Endothelial cell (in vitro differentiated cells): ENCODE data around the gene SOS2. TPM values are rescaled to one million over a fixed set of nuclear protein-coding genes. Genes with fewer than 3 reads are reported as not detected.

Experiments
- DNase-seq: peaks from one replicate; pipeline ENCODE4 v3.0.0; 2021; ENCODE audit warnings: low spot score
- H3K27ac Mint-ChIP-seq: one replicate; pipeline ENCODE4 v1.8.0; 2021; ENCODE audit warnings: mixed read lengths, inconsistent platforms; ENCODE audit not compliant: unreplicated experiment
- H3K27me3 Mint-ChIP-seq: one replicate; pipeline ENCODE4 v1.8.0; 2021; ENCODE audit warnings: mild to moderate bottlenecking, moderate library complexity, mixed read lengths, inconsistent platforms; ENCODE audit not compliant: unreplicated experiment
- H3K36me3 Mint-ChIP-seq: one replicate; pipeline ENCODE4 v1.8.0; 2021; ENCODE audit warnings: mild to moderate bottlenecking, low read depth, mixed read lengths, inconsistent platforms; ENCODE audit not compliant: unreplicated experiment
- H3K4me1 Mint-ChIP-seq: one replicate; pipeline ENCODE4 v1.8.0; 2021; ENCODE audit warnings: mild to moderate bottlenecking, mixed read lengths, inconsistent platforms; ENCODE audit not compliant: unreplicated experiment
- H3K4me3 Mint-ChIP-seq: one replicate; pipeline ENCODE4 v1.8.0; 2021; ENCODE audit warnings: mild to moderate bottlenecking, mixed read lengths, inconsistent platforms; ENCODE audit not compliant: unreplicated experiment
- H3K9me3 Mint-ChIP-seq: one replicate; pipeline ENCODE4 v1.8.0; 2021; ENCODE audit warnings: mixed read lengths, inconsistent platforms; ENCODE audit not compliant: unreplicated experiment
- total RNA-seq: library from RNA; stranded (reverse); fragmentation: NEBNext Ultra II Directional; extraction: Animal tissue kit (Norgen Biotek cat#: 25700); gene quantifications from one replicate; pipeline ENCODE4 v1.2.1, GENCODE V29; 2021; ENCODE audit not compliant: unreplicated experiment
- TF ChIP-seq, protein P1 (sequence below): fragments of 200-600 bp; sonication (generic); IDR thresholded peaks from one replicate; pipeline ENCODE4 v1.5.0; 2021; ENCODE audit warnings: antibody characterized with exemption; ENCODE audit not compliant: unreplicated experiment

The SOS2 gene
- total RNA-seq, 1 donor from 2014 or later: 27.9 TPM

DNA sequence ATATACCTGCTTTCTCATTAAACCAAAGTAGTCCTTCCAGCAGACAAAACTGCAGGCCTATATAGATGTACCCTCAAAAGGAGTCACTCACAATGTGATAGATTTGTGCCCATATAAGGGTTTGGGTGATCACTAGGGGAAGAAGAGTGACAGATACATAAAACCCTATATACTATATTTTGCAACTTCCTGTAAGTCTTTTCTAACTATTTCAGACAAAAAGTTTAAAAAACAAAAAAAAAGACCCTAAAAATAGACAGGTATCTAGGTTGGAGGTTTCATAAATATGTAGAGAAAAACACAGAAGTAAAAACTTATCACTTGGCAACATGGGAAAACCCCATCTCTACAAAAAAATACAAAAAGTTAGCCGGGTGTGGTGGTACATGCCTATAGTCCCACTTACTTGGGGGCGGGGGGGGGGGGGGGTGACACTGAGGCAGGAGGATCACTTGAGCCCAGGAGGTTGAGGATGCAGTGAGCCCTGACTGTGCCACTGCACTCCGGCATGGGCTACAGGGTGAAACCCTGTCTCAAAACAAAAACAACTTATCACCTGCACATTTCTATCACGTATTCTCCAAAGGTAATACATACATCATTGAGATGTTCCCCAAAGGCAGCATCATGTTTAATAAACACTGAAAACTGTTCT, 117.9 kb downstream of the SOS2 start:
- Mint-ChIP-seq H3K27ac (peak overlapping the region; percentile 8), H3K9me3 (no peaks in the 10 kb centered on the region), H3K27me3 (peaks cover 13% of the 10 kb centered on the region), H3K4me1 (peaks cover 10% of the 10 kb centered on the region), H3K36me3 (peaks cover 32% of the 10 kb centered on the region), H3K4me3 (peak overlapping the region; percentile 57)
- TF ChIP-seq, protein P1, sequence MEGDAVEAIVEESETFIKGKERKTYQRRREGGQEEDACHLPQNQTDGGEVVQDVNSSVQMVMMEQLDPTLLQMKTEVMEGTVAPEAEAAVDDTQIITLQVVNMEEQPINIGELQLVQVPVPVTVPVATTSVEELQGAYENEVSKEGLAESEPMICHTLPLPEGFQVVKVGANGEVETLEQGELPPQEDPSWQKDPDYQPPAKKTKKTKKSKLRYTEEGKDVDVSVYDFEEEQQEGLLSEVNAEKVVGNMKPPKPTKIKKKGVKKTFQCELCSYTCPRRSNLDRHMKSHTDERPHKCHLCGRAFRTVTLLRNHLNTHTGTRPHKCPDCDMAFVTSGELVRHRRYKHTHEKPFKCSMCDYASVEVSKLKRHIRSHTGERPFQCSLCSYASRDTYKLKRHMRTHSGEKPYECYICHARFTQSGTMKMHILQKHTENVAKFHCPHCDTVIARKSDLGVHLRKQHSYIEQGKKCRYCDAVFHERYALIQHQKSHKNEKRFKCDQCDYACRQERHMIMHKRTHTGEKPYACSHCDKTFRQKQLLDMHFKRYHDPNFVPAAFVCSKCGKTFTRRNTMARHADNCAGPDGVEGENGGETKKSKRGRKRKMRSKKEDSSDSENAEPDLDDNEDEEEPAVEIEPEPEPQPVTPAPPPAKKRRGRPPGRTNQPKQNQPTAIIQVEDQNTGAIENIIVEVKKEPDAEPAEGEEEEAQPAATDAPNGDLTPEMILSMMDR: no peak
- no peak for DNase-seq

DNA sequence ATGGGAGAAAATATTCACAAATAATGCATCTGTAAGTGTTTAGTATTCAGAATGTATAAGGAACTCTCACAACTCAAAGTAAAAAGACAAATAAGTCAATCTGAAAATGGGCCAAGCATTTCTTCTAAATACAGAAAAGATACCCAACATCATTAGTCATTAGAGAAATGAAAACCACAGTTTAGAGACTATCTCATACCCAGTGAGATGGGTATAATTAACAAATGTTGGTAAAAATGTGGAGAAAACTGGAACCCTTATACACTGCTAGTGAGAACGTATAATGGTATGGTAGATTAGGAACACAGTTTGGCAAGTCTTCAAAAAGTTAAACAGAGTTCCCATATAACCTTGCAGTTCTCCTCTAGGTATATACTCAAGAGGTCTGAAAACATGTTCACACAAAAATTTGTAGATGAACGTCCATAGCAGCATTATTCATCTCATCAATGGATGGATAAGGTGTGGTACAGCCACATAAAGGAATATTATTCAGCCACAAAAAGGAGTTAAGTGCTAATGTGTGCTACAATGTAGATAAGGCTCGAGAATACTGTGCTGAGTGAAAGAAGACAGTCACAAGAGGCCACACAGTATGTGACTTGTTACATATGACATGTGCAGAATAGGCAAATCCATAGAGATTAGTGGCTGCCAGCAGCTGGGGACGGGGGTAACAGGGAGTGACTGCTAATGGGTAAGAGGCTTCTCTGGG, 120.9 kb downstream of the SOS2 start:
- Mint-ChIP-seq H3K27me3 (peaks cover 3% of the 10 kb centered on the region), H3K9me3 (no peaks in the 10 kb centered on the region), H3K4me1 (peaks cover under 1% of the 10 kb centered on the region), H3K4me3 (peak overlapping the region; percentile 15), H3K36me3 (peaks cover 20% of the 10 kb centered on the region), H3K27ac (no peak overlapping the region)
- no peak for DNase-seq
- TF ChIP-seq, protein P1: no peak

DNA sequence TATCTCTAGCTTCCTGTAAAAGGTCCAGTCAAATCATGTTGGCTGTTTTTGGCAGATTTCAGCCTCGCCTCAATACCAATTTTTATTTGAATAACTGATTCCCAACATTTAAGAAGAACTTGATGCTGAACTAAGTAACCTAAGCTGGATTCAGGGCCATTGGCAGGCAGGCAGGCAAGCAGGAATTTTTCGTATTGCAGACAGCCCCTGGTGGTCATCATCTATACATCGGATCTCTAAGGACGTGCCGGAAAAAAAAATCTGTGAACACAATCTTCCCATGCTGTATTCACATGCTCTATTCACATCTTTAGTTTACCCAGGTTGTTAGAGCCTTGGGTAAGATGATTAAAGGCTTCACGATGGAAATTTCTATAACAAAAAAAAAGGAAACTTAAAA, 122.0 kb downstream of the SOS2 start:
- H3K4me3 Mint-ChIP-seq: no peak overlapping the region
- DNase-seq: peak; percentile 15
- H3K9me3 Mint-ChIP-seq: no peaks in the 10 kb centered on the region
- no peaks in the 10 kb centered on the region for H3K4me1 Mint-ChIP-seq
- H3K27me3 Mint-ChIP-seq: peaks cover 3% of the 10 kb centered on the region
- TF ChIP-seq, protein P1: peak; percentile 62
- no peak overlapping the region for H3K27ac Mint-ChIP-seq
- H3K36me3 Mint-ChIP-seq: peaks cover 19% of the 10 kb centered on the region

DNA sequence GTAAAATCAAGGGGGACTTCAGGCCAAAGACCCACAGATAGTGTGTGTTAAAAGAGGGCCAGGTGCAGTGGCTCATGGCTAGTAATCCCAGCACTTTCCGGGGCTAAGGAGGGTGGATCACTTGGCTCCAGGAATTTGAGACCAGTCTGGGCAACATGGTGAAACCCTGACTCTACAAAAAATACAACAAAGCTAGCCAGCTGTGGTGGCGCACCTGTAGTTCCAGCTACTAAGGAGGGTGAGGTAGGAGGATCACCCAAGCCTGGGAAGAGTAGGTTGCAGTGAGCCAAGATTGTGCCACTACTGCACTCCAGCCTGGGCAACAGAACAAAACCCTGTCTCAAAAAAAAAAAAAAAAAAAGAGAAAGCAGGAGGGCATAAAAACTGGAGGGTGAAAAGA, 123.5 kb downstream of the SOS2 start:
- H3K27me3 Mint-ChIP-seq: peaks cover 6% of the 10 kb centered on the region
- no peak overlapping the region for H3K4me3 Mint-ChIP-seq
- TF ChIP-seq, protein P1: no peak
- no peaks in the 10 kb centered on the region for H3K9me3 Mint-ChIP-seq
- H3K27ac Mint-ChIP-seq: no peak overlapping the region
- DNase-seq: no peak
- H3K4me1 Mint-ChIP-seq: no peaks in the 10 kb centered on the region
- H3K36me3 Mint-ChIP-seq: peaks cover 16% of the 10 kb centered on the region

DNA sequence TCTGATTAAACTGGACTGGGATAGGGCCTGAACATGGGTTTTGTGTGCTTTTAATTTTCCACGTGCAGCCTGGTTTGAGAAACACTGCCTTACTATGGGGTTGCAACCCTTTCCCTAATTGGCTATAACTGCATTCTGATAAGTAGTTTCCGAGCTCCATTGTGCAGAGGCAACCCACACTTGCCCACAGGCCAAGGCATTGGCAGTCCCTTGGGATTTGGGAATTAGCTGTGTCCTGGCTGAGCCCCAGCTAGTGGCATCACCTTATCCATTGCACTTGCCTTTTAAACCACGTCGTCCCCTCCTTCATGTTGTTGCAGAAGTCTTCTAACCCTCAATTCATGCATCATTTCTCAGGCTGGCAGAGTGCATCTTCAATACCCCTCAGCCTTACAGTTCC, 125.2 kb downstream of the SOS2 start:
- no peak overlapping the region for H3K27ac Mint-ChIP-seq
- TF ChIP-seq, protein P1: no peak
- peaks cover 6% of the 10 kb centered on the region for H3K27me3 Mint-ChIP-seq
- peaks cover 9% of the 10 kb centered on the region for H3K36me3 Mint-ChIP-seq
- H3K4me3 Mint-ChIP-seq: no peak overlapping the region
- DNase-seq: no peak
- no peaks in the 10 kb centered on the region for H3K4me1 Mint-ChIP-seq
- no peaks in the 10 kb centered on the region for H3K9me3 Mint-ChIP-seq
